ENCODE data around the gene DISP3.

DNA sequence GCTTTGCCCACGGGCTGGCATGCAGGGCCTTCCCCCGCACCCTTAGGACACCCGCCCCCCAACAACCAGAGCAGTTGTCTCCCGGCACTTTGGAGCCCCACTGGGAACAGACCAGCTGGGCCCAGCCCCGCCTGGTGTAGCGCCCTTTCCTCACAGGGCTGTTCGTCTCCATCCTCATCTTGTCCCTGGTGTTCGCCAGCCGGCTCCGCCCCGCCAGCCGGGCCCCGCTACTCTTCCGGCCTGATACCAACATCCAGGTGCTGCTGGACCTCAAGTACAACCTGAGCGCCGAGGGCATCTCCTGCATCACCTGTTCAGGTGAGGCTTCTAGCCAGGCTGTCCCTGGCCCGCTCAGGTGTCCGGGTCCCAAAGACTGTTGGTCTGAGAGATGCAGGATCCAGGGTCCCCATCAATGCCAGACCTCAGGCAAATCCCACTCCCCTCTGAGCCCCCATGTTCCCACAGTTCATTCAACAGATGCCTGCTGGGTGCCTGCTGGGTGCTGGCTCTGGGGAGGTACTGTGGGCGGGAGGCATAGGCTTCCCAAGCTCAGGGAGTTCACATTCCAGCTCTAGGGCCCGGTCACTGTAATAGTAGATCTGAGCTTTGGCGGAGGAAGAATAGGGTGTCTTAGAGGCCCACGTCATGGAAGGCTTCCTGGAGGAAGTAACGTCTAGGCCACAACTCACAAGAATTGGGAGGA is 41.7 kb downstream of the DISP3 start:
- no peak for TF ChIP-seq POLR2AphosphoS5 (IDR thresholded peaks at IDR 0.05; ENCODE audit: borderline replicate concordance, low read depth, low read length)
- no peak for TF ChIP-seq EZH2 (IDR thresholded peaks at IDR 0.05)
- TF ChIP-seq FOXP2 (optimal IDR thresholded peaks at IDR 0.05; ENCODE audit: control extremely low read depth, extremely low read length, insufficient read depth) = no peak

Data from SK-N-MC (cell line).